SK-N-SH (cell line): ENCODE measurements around the gene FIZ1. TPM values are rescaled to one million over a fixed set of nuclear protein-coding genes. Genes with fewer than 3 reads are reported as not detected.

ENCODE experiments used
- CTCF ChIA-PET: fragments of 300-600, 350-600 bp; formaldehyde crosslinking; extraction: SDS; loops from one replicate; lab custom pipeline; 2021; lab: Yijun Ruan, JAX
- POLR2A ChIA-PET: fragments of 350-600 bp; sonication (Branson Sonifier 250); formaldehyde crosslinking; extraction: SDS; loops from one replicate; lab custom pipeline; 2020; ENCODE audit warnings: antibody characterized with exemption, inconsistent platforms; lab: Yijun Ruan, JAX
- DNase-seq: peaks from one replicate; pipeline ENCODE4 v3.0.0; 2012
- H2AFZ ChIP-seq: fragments of 200-600 bp; sonication (generic); 2 replicates; pipeline ENCODE4 v1.8.1; 2016; ENCODE audit warnings: antibody characterized with exemption, mild to moderate bottlenecking, low read depth
- H3F3A ChIP-seq: fragments of 200-600 bp; sonication (generic); replicated peaks from 2 replicates; pipeline ENCODE3; 2016; ENCODE audit warnings: antibody characterized with exemption, mild to moderate bottlenecking; ENCODE audit not compliant: insufficient read depth
- H3K27ac ChIP-seq, 2 experiments: fragments of 200-500 bp in 1 of 2; fragments of 200-600 bp in 1 of 2; sonication (Bioruptor generic) in 1 of 2; sonication (generic), shearing (Covaris generic) in 1 of 2; 2 replicates each; pipeline versions ENCODE4 v1.5.1 to v1.6.1; 2014 to 2016; ENCODE audit warnings: low read depth in 2 of 2, inconsistent platforms in 1 of 2, low read length in 1 of 2, mild to moderate bottlenecking in 1 of 2, mixed read lengths in 1 of 2
- H3K27me3 ChIP-seq: fragments of 200-600 bp; sonication (generic), shearing (Covaris generic); 2 replicates; pipeline ENCODE4 v1.6.1; 2016; ENCODE audit warnings: mixed run types; ENCODE audit not compliant: insufficient read depth
- H3K36me3 ChIP-seq, 2 experiments: fragments of 200-500 bp in 1 of 2; fragments of 200-600 bp in 1 of 2; sonication (Bioruptor generic) in 1 of 2; sonication (generic) in 1 of 2; replicated peaks in 1 of 2; 2 replicates each; pipeline versions ENCODE3 to v1.5.1; 2014 to 2016; ENCODE audit warnings: low read length in 1 of 2, mild to moderate bottlenecking in 1 of 2; ENCODE audit not compliant: insufficient read depth in 2 of 2, control insufficient read depth in 1 of 2
- H3K4me1 ChIP-seq, 2 experiments: fragments of 200-500 bp in 1 of 2; fragments of 200-600 bp in 1 of 2; sonication (Bioruptor generic) in 1 of 2; sonication (generic), shearing (Covaris generic) in 1 of 2; 2 replicates each; pipeline versions ENCODE4 v1.5.1 to v1.6.1; 2014 to 2016; ENCODE audit warnings: low read depth in 1 of 2, low read length in 1 of 2, mixed run types in 1 of 2; ENCODE audit not compliant: insufficient read depth in 2 of 2, control insufficient read depth in 1 of 2
- H3K4me2 ChIP-seq: fragments of 200-600 bp; sonication (generic), shearing (Covaris generic); 2 replicates; pipeline ENCODE4 v1.6.1; 2017; ENCODE audit warnings: mixed run types
- H3K4me3 ChIP-seq, 2 experiments: fragments of 200-500 bp in 1 of 2; fragments of 200-600 bp in 1 of 2; sonication (Bioruptor generic) in 1 of 2; sonication (generic), shearing (Covaris generic) in 1 of 2; 2 replicates each; pipeline versions ENCODE4 v1.5.1 to v1.8.1; 2014 to 2016; ENCODE audit warnings: low read depth in 2 of 2, inconsistent platforms in 1 of 2, low read length in 1 of 2, mild to moderate bottlenecking in 1 of 2, mixed read lengths in 1 of 2, moderate library complexity in 1 of 2
- H3K79me2 ChIP-seq: fragments of 200-600 bp; sonication (generic); 2 replicates; pipeline ENCODE4 v1.8.1; 2017; ENCODE audit warnings: mild to moderate bottlenecking; ENCODE audit not compliant: insufficient read depth
- H3K9ac ChIP-seq: fragments of 200-600 bp; sonication (generic); 2 replicates; pipeline ENCODE4 v1.6.1; 2017; ENCODE audit warnings: mixed run types
- H3K9me2 ChIP-seq: fragments of 200-600 bp; sonication (generic); 2 replicates; pipeline ENCODE4 v1.6.1; 2017; ENCODE audit warnings: mixed run types
- H3K9me3 ChIP-seq: fragments of 200-600 bp; sonication (generic); 2 replicates; pipeline ENCODE4 v1.6.1; 2017; ENCODE audit warnings: mixed run types, mild to moderate bottlenecking, moderate library complexity
- H4K20me1 ChIP-seq: fragments of 200-600 bp; sonication (generic); 2 replicates; pipeline ENCODE4 v1.6.1; 2017; ENCODE audit warnings: mild to moderate bottlenecking, mixed run types; ENCODE audit not compliant: insufficient read depth
- CHD2 ChIP-seq: fragments of 150-350 bp; IDR thresholded peaks from 2 replicates; pipeline ENCODE4 v1.6.1; 2018; ENCODE audit warnings: low read length; ENCODE audit not compliant: partially characterized antibody
- ELF1 ChIP-seq: IDR thresholded peaks from 2 replicates; pipeline ENCODE4 v1.4.0; 2012
- FOXJ3 ChIP-seq: sonication (generic); formaldehyde crosslinking; IDR thresholded peaks from 2 replicates; pipeline ENCODE4 v1.5.1; 2020; ENCODE audit warnings: mild to moderate bottlenecking, missing genetic modification reagents
- FOXM1 ChIP-seq: IDR thresholded peaks from 2 replicates; pipeline ENCODE4 v1.4.0; 2012; ENCODE audit warnings: low read depth, mild to moderate bottlenecking
- GABPA ChIP-seq: IDR thresholded peaks from 2 replicates; pipeline ENCODE4 v1.4.0; 2012; ENCODE audit warnings: low read depth, mild to moderate bottlenecking
- GATA2 ChIP-seq: sonication (generic); formaldehyde crosslinking; IDR thresholded peaks from 2 replicates; pipeline ENCODE4 v1.5.0; 2020; ENCODE audit warnings: mild to moderate bottlenecking, missing genetic modification reagents
- MEF2A ChIP-seq: IDR thresholded peaks from 2 replicates; pipeline ENCODE4 v1.4.0; 2012; ENCODE audit warnings: low read depth, borderline replicate concordance
- MXI1 ChIP-seq: IDR thresholded peaks from 2 replicates; pipeline ENCODE4 v1.6.1; 2012; ENCODE audit warnings: mild to moderate bottlenecking, low read depth, low read length, improper control_type of control experiment
- PBX3 ChIP-seq: IDR thresholded peaks from 2 replicates; pipeline ENCODE4; 2012
- POLR2AphosphoS5 ChIP-seq: IDR thresholded peaks from 2 replicates; pipeline ENCODE4 v1.6.1; 2012; ENCODE audit warnings: low read depth, low read length
- RAD21 ChIP-seq: IDR thresholded peaks from 2 replicates; pipeline ENCODE4 v1.6.1; 2012; ENCODE audit warnings: mild to moderate bottlenecking, low read length
- RCOR1 ChIP-seq: fragments of 150-350 bp; IDR thresholded peaks from 2 replicates; pipeline ENCODE4 v1.6.1; 2017; ENCODE audit warnings: antibody characterized with exemption, low read length
- SIN3A ChIP-seq: IDR thresholded peaks from 2 replicates; pipeline ENCODE4 v1.6.1; 2012; ENCODE audit warnings: low read depth, mild to moderate bottlenecking, low read length, moderate library complexity, borderline replicate concordance
- SMC3 ChIP-seq: IDR thresholded peaks from 2 replicates; pipeline ENCODE4 v1.6.1; 2012; ENCODE audit warnings: low read depth, low read length, improper control_type of control experiment
- TAF1 ChIP-seq: IDR thresholded peaks from 2 replicates; pipeline ENCODE4 v1.6.1; 2012; ENCODE audit warnings: low read depth, mild to moderate bottlenecking, low read length, moderate library complexity, borderline replicate concordance
- TCF12 ChIP-seq: IDR thresholded peaks from 2 replicates; pipeline ENCODE4 v1.4.0; 2012
- WGBS: methylation state at CpG from one replicate; pipeline ENCODE4 v1.1.6; 2017; ENCODE audit warnings: low lambda C conversion rate; 5-methylcytosine and 5-hydroxymethylcytosine counted together
- polyA plus RNA-seq, 3 experiments: library from polyadenylated mRNA; depleted of rRNA; stranded (reverse); fragments of >200 nt; gene quantifications; 2 replicates each; pipeline ENCODE4 v1.2.3, GENCODE V29; 2012
- TF ChIP-seq, protein P1 (sequence below): IDR thresholded peaks from 2 replicates; pipeline ENCODE4 v1.4.0; 2012; ENCODE audit warnings: low read depth

FIZ1 gene
- polyA plus RNA-seq, 1 of the 3 experiments (the other 2 are of a cell fraction) = 5.7 TPM

- Histone ChIP-seq H3K4me3 (no peak overlapping the region), H3K36me3 (peaks cover 7 to 20% of the 10 kb centered on the region in 2 experiments), H4K20me1 (no peaks in the 10 kb centered on the region), H3K9me3 (no peaks in the 10 kb centered on the region), H3K79me2 (no peaks in the 10 kb centered on the region), H3K4me2 (no peak overlapping the region), H3K9ac (no peak overlapping the region), H3K27me3 (no peaks in the 10 kb centered on the region), H3F3A (peaks cover 8% of the 10 kb centered on the region), H2AFZ (no peak overlapping the region), H3K4me1 (peaks cover 11% of the 10 kb centered on the region in 2 experiments; a peak in 2 of 4 replicates), H3K27ac (no peak overlapping the region), H3K9me2 (no peaks in the 10 kb centered on the region)
- DNase-seq = no peak
- POLR2A ChIA-PET = no interaction called here
- CTCF ChIA-PET = interaction anchor here (1.1 kb wide), 1 partner anchor 41 kb away, joined by 3 read pairs; no protein-coding TSS in a partner anchor
- TF ChIP-seq GABPA = no peak
- 82% methylated on average over 10 of the region's 10 CpGs for WGBS
These were observed 8.7 kb downstream of the FIZ1 start for GRCh38 chr19:55590617-55591016.

DNA sequence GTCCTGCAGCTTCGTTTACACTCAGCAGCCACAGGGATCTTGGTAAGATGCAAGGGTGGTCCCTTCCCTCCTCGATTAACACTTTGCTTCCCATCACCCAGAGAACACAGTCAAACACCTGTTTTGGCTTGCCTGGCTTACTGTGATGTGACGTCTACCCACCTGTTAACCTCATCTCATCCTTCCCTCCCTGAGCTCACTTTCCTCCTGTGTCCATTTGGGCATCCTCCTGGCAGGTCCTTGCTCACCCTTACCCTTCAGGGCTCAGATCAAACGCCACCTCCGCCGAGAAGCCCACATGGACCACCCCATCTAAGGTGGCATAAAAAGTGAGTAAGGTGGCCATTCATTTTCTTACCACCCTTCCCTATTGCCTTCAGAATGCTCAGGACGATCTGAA is 9.2 kb downstream of the FIZ1 start:
- Histone ChIP-seq H3K79me2 (no peaks in the 10 kb centered on the region), H3F3A (peaks cover 12% of the 10 kb centered on the region), H3K27ac (no peak overlapping the region), H3K27me3 (no peaks in the 10 kb centered on the region), H3K9ac (no peak overlapping the region), H3K9me2 (no peaks in the 10 kb centered on the region), H2AFZ (no peak overlapping the region), H3K4me1 (peaks cover 13 to 15% of the 10 kb centered on the region in 2 experiments; a peak in 2 of 4 replicates), H4K20me1 (no peaks in the 10 kb centered on the region), H3K9me3 (no peaks in the 10 kb centered on the region), H3K4me3 (no peak overlapping the region), H3K36me3 (peaks cover 7 to 15% of the 10 kb centered on the region in 2 experiments), H3K4me2 (no peak overlapping the region)
- no peak for TF ChIP-seq FOXJ3
- TF ChIP-seq, protein P1, sequence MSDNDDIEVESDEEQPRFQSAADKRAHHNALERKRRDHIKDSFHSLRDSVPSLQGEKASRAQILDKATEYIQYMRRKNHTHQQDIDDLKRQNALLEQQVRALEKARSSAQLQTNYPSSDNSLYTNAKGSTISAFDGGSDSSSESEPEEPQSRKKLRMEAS = no peak
- no peak for TF ChIP-seq RCOR1
- TF ChIP-seq TAF1 = no peak
- TF ChIP-seq POLR2AphosphoS5 = no peak
- no peak for TF ChIP-seq GATA2 (CRISPR knock-in tag)
- TF ChIP-seq TCF12 = no peak
- TF ChIP-seq SMC3 = no peak
- TF ChIP-seq RAD21 = no peak
- TF ChIP-seq MXI1 = no peak
- no peak for TF ChIP-seq CHD2
- no peak for TF ChIP-seq ELF1
- TF ChIP-seq FOXM1 = no peak
- TF ChIP-seq MEF2A = no peak
- no peak for TF ChIP-seq PBX3
- no peak for TF ChIP-seq SIN3A
- 70% methylated on average over 7 of the region's 7 CpGs for WGBS
- no peak for DNase-seq
- ChIA-PET CTCF (interaction anchor here (1.1 kb wide), 1 partner anchor 41 kb away, joined by 3 read pairs; no protein-coding TSS in a partner anchor), POLR2A (no interaction called here)
